ENCODE data around the gene TMEM270. TPM values are rescaled to one million over a fixed set of nuclear protein-coding genes. Genes with fewer than 3 reads are reported as not detected.

Gene TMEM270
- total RNA-seq, 1 donor from 2014 or later: not detected

DNA sequence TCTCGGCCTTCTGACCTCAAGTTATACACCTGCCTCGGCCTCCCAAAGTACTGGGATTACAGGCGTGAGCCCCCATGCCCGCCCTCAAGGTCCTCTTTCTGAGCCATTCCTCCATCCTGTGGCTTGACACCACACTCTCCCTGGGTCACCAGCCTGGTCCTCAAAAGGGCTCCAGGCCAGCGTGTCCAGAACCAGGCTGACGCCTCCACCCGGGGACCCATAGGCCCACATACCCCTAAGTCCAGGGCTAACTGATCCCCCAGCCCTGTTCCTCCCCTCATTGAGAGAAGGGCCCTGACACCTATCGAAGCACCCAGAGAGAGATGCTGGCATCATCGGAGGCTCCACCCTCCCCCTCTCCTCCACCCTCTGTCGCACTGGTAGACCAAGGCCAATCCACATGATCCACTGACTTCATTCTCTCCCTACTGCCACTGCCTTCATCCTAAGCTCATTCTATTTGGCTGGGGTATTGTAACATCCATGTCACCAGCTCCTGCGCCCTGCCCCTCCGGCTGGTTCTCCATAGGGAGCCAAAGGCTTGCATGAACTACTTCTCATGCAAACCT lies 46.7 kb downstream of the TMEM270 start:
- no peak for DNase-seq

DNA sequence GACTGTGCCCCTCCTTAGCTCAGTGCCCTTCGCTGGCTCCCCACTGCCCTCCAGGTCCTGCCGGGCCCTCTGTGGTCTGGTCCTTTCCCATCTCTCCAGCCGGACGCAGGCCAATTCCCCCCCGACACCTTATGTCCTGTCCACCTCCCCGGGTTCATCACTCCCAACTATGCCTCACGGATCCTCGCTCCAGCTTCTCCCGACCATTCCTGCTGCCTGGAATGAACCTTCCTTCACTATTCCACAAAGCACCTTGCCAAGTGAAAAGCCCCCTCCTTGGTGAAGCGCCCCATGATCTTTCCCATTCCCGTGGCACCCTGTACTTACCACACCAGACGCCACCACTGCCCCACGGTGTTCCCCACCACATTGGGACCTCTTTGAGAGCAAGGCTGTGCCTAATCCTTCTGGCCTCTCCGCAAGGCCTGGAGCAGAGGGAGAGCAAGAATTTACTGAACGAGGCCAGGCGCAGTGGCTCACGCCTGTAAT lies 47.2 kb downstream of the TMEM270 start:
- DNase-seq: no peak

DNA sequence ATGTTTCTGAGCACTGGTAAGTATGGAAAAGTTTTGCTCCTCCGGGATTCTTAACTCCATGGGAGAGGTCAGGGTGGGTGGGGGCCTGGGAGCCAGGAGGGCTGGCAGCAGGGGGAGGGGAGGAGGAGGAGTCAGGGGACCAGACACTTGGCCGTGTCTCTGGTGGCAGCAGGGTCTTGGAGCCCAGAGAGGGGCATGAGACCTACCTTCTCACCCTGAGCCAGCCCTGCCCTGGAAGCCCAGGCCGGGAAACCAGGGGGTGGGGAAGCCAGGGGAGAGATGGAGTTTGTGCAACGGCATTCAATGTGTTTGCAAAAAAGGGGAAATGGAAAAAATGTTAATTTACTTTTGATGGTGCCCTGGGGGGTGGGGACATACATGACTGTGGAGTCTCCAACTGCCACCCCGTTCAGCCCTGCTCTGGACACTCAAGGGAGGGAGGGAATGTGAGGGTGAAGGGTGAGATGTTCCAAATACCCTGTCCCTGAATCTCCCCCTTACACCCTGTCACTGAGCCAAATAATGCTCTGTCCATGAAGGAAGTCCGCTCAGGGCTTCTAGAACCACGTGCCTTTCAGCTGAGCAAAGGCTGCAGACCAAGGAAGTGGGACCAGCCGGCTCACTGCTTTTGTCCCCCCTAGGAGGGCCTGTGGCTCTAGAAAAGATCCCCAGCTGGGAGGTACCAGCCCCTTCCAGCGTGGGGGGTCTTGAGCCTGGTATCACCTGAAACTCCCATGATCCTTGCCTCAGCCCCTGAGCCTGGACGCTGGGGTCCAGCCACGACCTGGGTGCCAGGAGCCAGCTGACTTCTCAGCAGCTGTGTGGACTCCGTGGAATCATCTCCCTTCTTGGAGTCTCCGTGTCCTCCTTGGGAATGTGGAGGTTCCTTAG lies 48.3 kb downstream of the TMEM270 start:
- DNase-seq: no peak

DNA sequence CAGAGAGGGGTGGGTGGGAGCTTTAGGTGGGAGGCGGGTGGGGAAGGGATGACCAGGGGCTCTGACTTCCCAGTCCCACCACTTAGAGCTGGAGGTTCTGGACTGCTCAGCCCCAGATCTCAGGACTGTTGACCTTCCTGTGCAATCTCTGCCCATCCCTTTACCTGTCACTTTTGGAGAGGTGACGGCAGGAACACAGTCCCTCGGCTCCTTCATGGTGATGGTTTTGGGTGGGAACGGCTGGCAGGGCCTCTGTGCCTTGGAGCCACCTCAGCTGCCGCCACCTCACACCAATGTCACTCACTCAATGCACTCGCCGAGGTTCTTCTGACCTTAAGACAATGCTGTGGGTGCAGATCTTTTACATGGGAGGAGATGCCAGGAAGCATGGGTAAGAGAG lies 49.0 kb downstream of the TMEM270 start:
- DNase-seq: no peak

DNA sequence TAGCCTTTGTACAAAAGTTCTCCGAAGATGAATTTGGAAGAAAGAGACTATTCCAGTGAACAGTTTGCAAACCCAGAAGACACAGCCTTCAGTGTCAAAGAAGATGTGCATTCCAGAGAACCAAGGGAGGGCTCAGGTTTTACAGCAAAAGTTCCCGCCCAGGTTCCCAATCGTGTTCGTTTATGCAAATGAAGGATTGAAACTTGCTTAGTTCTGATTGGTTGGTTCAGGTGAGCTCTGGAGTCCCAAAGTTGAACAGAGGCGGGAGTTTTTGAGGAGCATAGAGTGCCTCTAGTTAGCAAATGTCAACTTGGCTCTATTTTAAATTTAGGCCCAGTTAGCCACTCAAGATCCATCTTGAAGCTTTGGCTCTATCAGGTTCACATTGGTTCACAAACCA lies 51.3 kb downstream of the TMEM270 start:
- no peak for DNase-seq

Other genes with a start within 250 kb of the TMEM270 start
- 3.4 TPM for gene MLXIPL, start 236.6 kb upstream of the TMEM270 start, total RNA-seq
- gene VPS37D, start 193.3 kb upstream of the TMEM270 start, total RNA-seq: 4.2 TPM
- 1.7 TPM for gene DNAJC30, start 177.7 kb upstream of the TMEM270 start, total RNA-seq
- gene BUD23, start 177.6 kb upstream of the TMEM270 start, total RNA-seq: 30.1 TPM
- gene STX1A, start 141.5 kb upstream of the TMEM270 start, total RNA-seq: 9.7 TPM
- 19.9 TPM for gene ABHD11, start 122.4 kb upstream of the TMEM270 start, total RNA-seq
- gene CLDN3, start 90.9 kb upstream of the TMEM270 start, total RNA-seq: 9.9 TPM
- gene CLDN4, start 30.2 kb upstream of the TMEM270 start, total RNA-seq: 24.3 TPM
- 3.6 TPM for gene METTL27, start 18.6 kb upstream of the TMEM270 start, total RNA-seq
- gene ELN, start 167.0 kb downstream of the TMEM270 start, total RNA-seq: 208 TPM
- gene LIMK1, start 222.6 kb downstream of the TMEM270 start, total RNA-seq: 11.3 TPM

Data from tongue (tissue), 2 donors.